ENCODE measurements around the gene CDK6.

GRCh38 chr7:92750946-92751345, 85.4 kb downstream of the CDK6 start:
- TF ChIP-seq CTCF (IDR thresholded peaks at IDR 0.05) (no peak), POLR2A (IDR thresholded peaks at IDR 0.05) (no peak)

All from prostate gland (tissue), 2 donors.